ENCODE data around the gene PPFIA1. TPM values are rescaled to one million over a fixed set of nuclear protein-coding genes. Genes with fewer than 3 reads are reported as not detected.
A peak's percentile ranks its signal among the peaks of the same experiment; 100 is the strongest.

The PPFIA1 gene
- total RNA-seq, 1 donor from 2014 or later = 52.3 TPM

DNA sequence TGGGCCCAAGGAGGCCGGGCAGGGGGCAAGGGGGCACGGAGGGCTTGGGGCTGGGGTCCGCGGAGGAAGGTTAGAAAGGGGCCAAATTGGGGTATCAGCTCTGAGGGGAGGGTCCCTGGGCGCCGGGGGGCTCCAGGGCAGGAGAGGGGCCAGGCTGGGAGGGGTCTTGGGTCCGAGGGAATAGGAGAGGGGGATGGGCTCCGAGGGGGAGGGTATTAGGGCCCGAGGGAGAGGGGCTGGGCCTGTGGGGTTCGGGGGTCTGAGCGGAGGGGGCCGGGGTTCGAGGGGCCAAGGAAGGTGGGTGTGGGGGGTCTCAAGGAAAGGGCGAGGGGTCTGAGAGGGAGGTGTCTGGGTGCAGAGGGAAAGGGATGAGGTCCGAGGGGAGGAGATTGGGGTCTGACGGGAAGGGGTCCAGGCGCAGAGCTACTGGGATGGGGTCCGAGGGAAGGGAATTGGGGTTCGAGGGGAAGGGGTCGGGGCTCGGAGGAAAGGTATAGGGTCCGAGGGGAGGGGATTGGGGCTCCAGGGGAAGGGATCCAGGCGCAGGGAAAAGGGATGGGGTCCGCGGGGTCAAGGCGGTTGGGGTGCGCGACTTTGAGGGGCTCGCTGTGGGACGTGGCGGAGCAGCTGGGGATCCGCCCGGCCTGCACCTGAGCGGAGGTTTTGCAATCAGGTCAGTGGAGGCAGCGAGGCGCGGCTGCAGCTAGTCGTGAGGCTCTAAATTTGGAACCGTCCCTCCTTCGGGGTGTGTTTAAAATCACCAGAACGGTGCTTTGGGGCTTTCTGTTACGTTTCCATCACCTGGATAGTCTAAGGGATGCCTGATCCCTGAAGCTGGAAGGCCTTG, 128.6 kb downstream of the PPFIA1 start:
- Mint-ChIP-seq H3K36me3 (ENCODE audit: low read depth, unreplicated experiment) (peaks cover 7% of the 10 kb centered on the region), H3K27ac (ENCODE audit: unreplicated experiment) (peak overlapping the region; percentile 72), H3K4me1 (ENCODE audit: unreplicated experiment) (peaks cover 32% of the 10 kb centered on the region), H3K4me3 (ENCODE audit: unreplicated experiment) (peak overlapping the region; percentile 95), H3K27me3 (ENCODE audit: unreplicated experiment) (peaks cover 6% of the 10 kb centered on the region), H3K9me3 (ENCODE audit: unreplicated experiment) (no peaks in the 10 kb centered on the region)
- TF ChIP-seq, protein P1, sequence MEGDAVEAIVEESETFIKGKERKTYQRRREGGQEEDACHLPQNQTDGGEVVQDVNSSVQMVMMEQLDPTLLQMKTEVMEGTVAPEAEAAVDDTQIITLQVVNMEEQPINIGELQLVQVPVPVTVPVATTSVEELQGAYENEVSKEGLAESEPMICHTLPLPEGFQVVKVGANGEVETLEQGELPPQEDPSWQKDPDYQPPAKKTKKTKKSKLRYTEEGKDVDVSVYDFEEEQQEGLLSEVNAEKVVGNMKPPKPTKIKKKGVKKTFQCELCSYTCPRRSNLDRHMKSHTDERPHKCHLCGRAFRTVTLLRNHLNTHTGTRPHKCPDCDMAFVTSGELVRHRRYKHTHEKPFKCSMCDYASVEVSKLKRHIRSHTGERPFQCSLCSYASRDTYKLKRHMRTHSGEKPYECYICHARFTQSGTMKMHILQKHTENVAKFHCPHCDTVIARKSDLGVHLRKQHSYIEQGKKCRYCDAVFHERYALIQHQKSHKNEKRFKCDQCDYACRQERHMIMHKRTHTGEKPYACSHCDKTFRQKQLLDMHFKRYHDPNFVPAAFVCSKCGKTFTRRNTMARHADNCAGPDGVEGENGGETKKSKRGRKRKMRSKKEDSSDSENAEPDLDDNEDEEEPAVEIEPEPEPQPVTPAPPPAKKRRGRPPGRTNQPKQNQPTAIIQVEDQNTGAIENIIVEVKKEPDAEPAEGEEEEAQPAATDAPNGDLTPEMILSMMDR (IDR thresholded peaks at IDR 0.05; ENCODE audit: unreplicated experiment) = no peak
- DNase-seq (ENCODE audit: low spot score) = no peak

DNA sequence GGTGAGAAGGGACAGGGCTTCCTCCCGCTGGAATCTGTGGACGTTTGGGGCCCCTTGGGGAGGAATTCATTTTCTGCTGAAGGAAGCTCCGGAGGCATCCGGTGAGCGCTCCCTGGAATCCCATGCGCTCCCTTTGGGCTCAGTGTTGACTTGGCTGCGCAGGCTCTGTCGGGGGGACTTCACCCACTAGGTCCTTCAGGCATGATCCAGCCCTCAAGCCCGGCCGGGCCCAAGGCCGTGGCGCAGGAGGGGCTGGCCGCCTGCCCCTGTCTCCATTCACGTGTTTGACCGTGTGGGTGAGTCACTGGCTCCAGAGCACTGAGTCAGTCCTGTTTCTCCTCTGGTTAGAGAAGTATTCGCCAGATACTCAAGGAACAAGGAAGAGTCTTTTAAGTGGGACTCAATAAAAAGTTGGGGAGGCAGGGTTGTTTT, 129.2 kb downstream of the PPFIA1 start:
- peak overlapping the region; percentile 95 for H3K4me3 Mint-ChIP-seq (ENCODE audit: unreplicated experiment)
- H3K27ac Mint-ChIP-seq (ENCODE audit: unreplicated experiment) = peak overlapping the region; percentile 78
- H3K36me3 Mint-ChIP-seq (ENCODE audit: low read depth, unreplicated experiment) = peaks cover 7% of the 10 kb centered on the region
- H3K9me3 Mint-ChIP-seq (ENCODE audit: unreplicated experiment) = no peaks in the 10 kb centered on the region
- peaks cover 35% of the 10 kb centered on the region for H3K4me1 Mint-ChIP-seq (ENCODE audit: unreplicated experiment)
- H3K27me3 Mint-ChIP-seq (ENCODE audit: unreplicated experiment) = peaks cover 6% of the 10 kb centered on the region
- peak; percentile 25 for DNase-seq (ENCODE audit: low spot score)
- TF ChIP-seq, protein P1 (IDR thresholded peaks at IDR 0.05; ENCODE audit: unreplicated experiment) = no peak

- TF ChIP-seq, protein P1 (IDR thresholded peaks at IDR 0.05; ENCODE audit: unreplicated experiment) = no peak
- Mint-ChIP-seq H3K4me3 (ENCODE audit: unreplicated experiment) (peak overlapping the region; percentile 95), H3K36me3 (ENCODE audit: low read depth, unreplicated experiment) (peaks cover 7% of the 10 kb centered on the region), H3K27ac (ENCODE audit: unreplicated experiment) (no peak overlapping the region), H3K27me3 (ENCODE audit: unreplicated experiment) (peaks cover 6% of the 10 kb centered on the region), H3K4me1 (ENCODE audit: unreplicated experiment) (peaks cover 40% of the 10 kb centered on the region), H3K9me3 (ENCODE audit: unreplicated experiment) (no peaks in the 10 kb centered on the region)
- DNase-seq (ENCODE audit: low spot score) = no peak
Observed at GRCh38 chr11:70400643-70401042, 130.2 kb downstream of the PPFIA1 start.

GRCh38 chr11:70402016-70402415, 131.5 kb downstream of the PPFIA1 start:
- H3K4me3 Mint-ChIP-seq (ENCODE audit: unreplicated experiment) = no peak overlapping the region

More at GRCh38 chr11:70402016-70402415, 131.5 kb downstream of the PPFIA1 start:
- H3K36me3 Mint-ChIP-seq (ENCODE audit: low read depth, unreplicated experiment) = peaks cover 7% of the 10 kb centered on the region
- peaks cover 50% of the 10 kb centered on the region for H3K4me1 Mint-ChIP-seq (ENCODE audit: unreplicated experiment)
- no peaks in the 10 kb centered on the region for H3K9me3 Mint-ChIP-seq (ENCODE audit: unreplicated experiment)
- H3K27ac Mint-ChIP-seq (ENCODE audit: unreplicated experiment) = peak overlapping the region; percentile 41
- DNase-seq (ENCODE audit: low spot score) = no peak
- TF ChIP-seq, protein P1 (IDR thresholded peaks at IDR 0.05; ENCODE audit: unreplicated experiment) = no peak
- H3K27me3 Mint-ChIP-seq (ENCODE audit: unreplicated experiment) = peaks cover 6% of the 10 kb centered on the region

All from endothelial cell (in vitro differentiated cells).